ENCODE measurements around the gene ZNF280B. TPM values are rescaled to one million over a fixed set of nuclear protein-coding genes. Genes with fewer than 3 reads are reported as not detected.

ZNF280B gene
- total and polyA plus RNA-seq, 9 of the 15 experiments (the other 6 are each of a cell fraction or from before 2014, with no cell fraction given) = 7.7 to 29.9 (median 20.0) TPM

DNA sequence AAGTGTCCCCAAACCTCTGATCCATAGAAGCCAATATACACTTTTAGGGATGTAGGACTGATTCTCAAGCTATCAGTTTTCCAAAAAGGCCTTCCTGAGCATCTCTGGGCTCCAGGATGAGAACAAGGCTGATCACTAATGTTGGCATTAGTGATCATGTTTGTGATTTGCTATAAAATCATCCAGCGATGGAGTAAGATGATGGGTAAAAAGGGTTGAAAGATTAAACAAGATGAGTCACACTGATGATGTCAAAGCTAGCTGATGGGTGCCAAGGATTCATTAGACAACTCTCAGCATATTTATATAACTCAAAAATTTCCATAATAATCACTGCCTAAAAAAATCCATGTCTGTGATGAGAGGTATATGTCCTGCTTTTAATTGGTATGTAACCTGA, 42.8 kb downstream of the ZNF280B start:
- H4K20me1 ChIP-seq (replicated peaks; ENCODE audit: control insufficient read depth, insufficient read depth, low read length) = peaks cover 5% of the 10 kb centered on the region; the same call in 1 of the 2 replicates
- no peak overlapping the region for H3K4me2 ChIP-seq (ENCODE audit: insufficient read depth, low read length)
- in situ Hi-C loops (cut with MboI) = loop anchor here (10.0 kb wide), 2 partner anchors 419 to 1789 kb away; partner anchors contain the start of gene IGLL5
- WGBS (ENCODE audit: insufficient coverage, low coverage, missing lambda C conversion rate) = 1% methylated on average over 1 of the region's 1 CpG
- peaks cover 13 to 18% of the 10 kb centered on the region in 2 experiments; a peak in 4 of 5 replicates for H3K27me3 ChIP-seq (ENCODE audit: control insufficient read depth in 2 of 2, insufficient read depth in 2 of 2, low read length in 2 of 2)
- H3K4me3 ChIP-seq = no peak overlapping the region
- H3K9me1 ChIP-seq (ENCODE audit: control insufficient read depth, insufficient read depth, low read length) = no peaks in the 10 kb centered on the region
- H3K36me3 ChIP-seq (ENCODE audit: control insufficient read depth, insufficient read depth, low read length) = no peaks in the 10 kb centered on the region
- peaks cover 0 to 2% of the 10 kb centered on the region in 2 experiments; a peak in 1 of 5 replicates for H3K4me1 ChIP-seq (replicated peaks in 1 of 2; ENCODE audit: control insufficient read depth in 2 of 2, insufficient read depth in 2 of 2, low read length in 2 of 2)
- H3K9ac ChIP-seq (ENCODE audit: insufficient read depth in 1 of 2, low read depth in 2 of 2, low read length in 2 of 2) = no peak overlapping the region
- intact Hi-C loops (cut with micrococcal nuclease) = loop anchor here (2.0 to 10.0 kb wide), 5 partner anchors 111 to 659 kb away; no protein-coding TSS in a partner anchor
- no peak overlapping the region for H3K27ac ChIP-seq (ENCODE audit: extremely low read depth, low read depth, low read length)
- no peak overlapping the region for H2AFZ ChIP-seq (ENCODE audit: low read depth, low read length)
- no peak for ATAC-seq
- H3K9me3 ChIP-seq (replicated peaks; ENCODE audit: control insufficient read depth, insufficient read depth, low read depth, low read length) = peaks cover 14% of the 10 kb centered on the region
- no peaks in the 10 kb centered on the region for H3K79me2 ChIP-seq (ENCODE audit: control insufficient read depth, insufficient read depth, low read length)
- DNase-seq (ENCODE audit: extremely low read depth in 1 of 4, low spot score in 3 of 4) = peak in 1 of 4 experiments; percentile 38
- CTCF ChIA-PET (ENCODE audit: low intra/inter-chr PET ratio) = interaction anchor here (0.5 to 4.8 kb wide), 14 partner anchors 15 to 490 kb away, joined by 3 to 78 read pairs (median 5); partner anchors contain the start of gene PRAME
- no peak for TF ChIP-seq SMARCC2 (IDR thresholded peaks at IDR 0.05; ENCODE audit: low read depth)
- TF ChIP-seq FOSL1 (tag; conservative IDR thresholded peaks at IDR 0.05) = peak; percentile 42; the same call in 1 of the 2 replicates
- TF ChIP-seq, protein P1, sequence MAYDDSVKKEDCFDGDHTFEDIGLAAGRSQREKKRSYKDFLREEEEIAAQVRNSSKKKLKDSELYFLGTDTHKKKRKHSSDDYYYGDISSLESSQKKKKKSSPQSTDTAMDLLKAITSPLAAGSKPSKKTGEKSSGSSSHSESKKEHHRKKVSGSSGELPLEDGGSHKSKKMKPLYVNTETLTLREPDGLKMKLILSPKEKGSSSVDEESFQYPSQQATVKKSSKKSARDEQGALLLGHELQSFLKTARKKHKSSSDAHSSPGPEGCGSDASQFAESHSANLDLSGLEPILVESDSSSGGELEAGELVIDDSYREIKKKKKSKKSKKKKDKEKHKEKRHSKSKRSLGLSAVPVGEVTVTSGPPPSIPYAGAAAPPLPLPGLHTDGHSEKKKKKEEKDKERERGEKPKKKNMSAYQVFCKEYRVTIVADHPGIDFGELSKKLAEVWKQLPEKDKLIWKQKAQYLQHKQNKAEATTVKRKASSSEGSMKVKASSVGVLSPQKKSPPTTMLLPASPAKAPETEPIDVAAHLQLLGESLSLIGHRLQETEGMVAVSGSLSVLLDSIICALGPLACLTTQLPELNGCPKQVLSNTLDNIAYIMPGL (CRISPR knock-in tag; IDR thresholded peaks at IDR 0.05) = no peak
- TF ChIP-seq, protein P2, sequence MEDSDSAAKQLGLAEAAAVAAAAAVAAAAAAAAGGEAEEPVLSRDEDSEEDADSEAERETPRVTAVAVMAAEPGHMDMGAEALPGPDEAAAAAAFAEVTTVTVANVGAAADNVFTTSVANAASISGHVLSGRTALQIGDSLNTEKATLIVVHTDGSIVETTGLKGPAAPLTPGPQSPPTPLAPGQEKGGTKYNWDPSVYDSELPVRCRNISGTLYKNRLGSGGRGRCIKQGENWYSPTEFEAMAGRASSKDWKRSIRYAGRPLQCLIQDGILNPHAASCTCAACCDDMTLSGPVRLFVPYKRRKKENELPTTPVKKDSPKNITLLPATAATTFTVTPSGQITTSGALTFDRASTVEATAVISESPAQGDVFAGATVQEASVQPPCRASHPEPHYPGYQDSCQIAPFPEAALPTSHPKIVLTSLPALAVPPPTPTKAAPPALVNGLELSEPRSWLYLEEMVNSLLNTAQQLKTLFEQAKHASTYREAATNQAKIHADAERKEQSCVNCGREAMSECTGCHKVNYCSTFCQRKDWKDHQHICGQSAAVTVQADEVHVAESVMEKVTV (CRISPR knock-in tag; IDR thresholded peaks at IDR 0.05) = peak; percentile 26; the same call in 1 of the 2 replicates
- TF ChIP-seq PYGO2 (tag; IDR thresholded peaks at IDR 0.05) = 0 out of 2 replicates have a peak, but pooled peaks have one; percentile 38
- TF ChIP-seq ZFP36 (IDR thresholded peaks at IDR 0.05; ENCODE audit: low read depth, low read length, partially characterized antibody) = no peak
- TF ChIP-seq, protein P3, sequence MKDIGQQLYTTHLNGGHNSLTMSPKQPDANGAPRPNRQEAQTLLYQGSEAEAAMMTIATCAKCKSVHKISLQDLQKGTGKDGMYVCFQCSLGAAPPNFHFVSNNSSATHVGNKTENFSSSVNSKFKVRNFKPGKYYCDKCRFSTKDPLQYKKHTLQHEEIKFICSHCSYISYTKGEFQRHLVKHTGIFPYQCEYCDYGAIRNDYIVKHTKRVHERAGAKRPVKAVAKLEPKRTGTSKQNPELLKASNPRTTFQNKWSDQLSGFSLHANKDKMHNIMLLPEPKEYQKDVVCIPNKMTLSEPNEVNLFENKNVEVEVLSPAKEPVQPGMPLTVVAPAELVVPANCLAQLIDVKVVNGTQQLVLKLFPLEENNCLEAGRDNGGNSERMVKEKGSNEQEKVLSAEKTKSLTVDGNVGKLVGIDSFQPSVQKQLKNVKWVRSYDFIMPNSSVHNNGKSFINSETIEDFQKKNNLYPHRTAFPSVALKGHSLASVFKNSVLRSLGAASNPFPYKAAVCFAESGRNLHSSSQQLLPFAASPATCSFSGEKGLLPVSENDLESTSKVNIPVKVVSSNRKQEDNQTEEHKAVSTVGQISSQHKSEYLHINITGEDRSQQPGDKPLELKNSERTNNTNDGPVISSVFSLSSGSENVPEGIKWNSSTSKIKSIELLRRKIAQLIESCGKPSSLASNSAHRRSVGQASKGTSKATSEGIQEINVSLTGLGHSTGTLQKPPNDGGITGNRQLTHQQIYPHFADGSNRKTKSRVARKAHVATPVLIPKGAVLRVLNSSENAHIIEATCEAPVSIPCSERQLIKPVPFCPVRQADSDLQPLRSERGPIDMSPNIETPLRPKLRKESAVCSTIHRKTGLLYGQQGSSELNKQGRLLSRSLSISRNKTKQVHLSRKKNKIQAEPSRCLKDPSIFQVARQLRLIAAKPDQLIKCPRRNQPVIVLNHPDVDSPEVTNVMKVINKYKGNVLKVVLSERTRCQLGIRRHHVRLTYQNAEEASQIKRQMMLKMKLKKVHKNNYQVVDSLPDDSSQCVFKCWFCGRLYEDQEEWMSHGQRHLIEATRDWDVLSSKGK (CRISPR knock-in tag; IDR thresholded peaks at IDR 0.05) = 0 out of 2 replicates have a peak, but pooled peaks have one; percentile 60
- TF ChIP-seq SIN3A (IDR thresholded peaks at IDR 0.05; ENCODE audit: borderline replicate concordance in 2 of 2, control insufficient read depth in 1 of 2, low read depth in 2 of 2, low read length in 2 of 2) = no peak
- TF ChIP-seq TEAD4 (IDR thresholded peaks at IDR 0.05; ENCODE audit: low read length) = no peak
- 0 out of 2 replicates have a peak, but pooled peaks have one; percentile 29 for TF ChIP-seq TEAD4 (CRISPR knock-in tag; IDR thresholded peaks at IDR 0.05; ENCODE audit: borderline replicate concordance)
- TF ChIP-seq NFE2 (IDR thresholded peaks at IDR 0.05; ENCODE audit: low read depth) = no peak
- FAIRE-seq = no peak
- POLR2A ChIA-PET = interaction anchor here (0.6 to 5.3 kb wide), 13 partner anchors 9 to 148 kb away, joined by 3 to 37 read pairs (median 4); partner anchors contain the start of gene ZNF280A
- no TSS peak for BruUV-seq (replicated peaks)

Data from K562 (cell line).